ENCODE results near the gene SYCP1.

DNA sequence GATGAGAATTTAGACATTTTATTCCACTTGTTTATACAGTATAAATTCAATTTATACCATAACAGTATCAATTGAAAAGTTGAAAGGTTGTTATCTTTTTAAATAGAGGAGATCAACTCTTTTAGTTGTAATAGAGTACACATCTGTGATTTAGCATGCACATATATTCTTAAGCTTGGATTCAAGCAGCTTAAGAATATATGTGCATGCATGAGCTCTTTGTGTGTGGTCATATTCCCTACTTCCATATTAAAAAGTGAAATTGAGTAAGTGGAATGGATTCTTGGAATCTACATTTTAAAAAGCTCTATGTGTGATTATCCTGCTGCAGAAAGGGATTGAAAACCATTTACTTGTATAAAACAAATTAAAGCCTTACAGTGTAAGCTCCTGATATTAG is 71.9 kb downstream of the SYCP1 start:
- TF ChIP-seq, protein P1, sequence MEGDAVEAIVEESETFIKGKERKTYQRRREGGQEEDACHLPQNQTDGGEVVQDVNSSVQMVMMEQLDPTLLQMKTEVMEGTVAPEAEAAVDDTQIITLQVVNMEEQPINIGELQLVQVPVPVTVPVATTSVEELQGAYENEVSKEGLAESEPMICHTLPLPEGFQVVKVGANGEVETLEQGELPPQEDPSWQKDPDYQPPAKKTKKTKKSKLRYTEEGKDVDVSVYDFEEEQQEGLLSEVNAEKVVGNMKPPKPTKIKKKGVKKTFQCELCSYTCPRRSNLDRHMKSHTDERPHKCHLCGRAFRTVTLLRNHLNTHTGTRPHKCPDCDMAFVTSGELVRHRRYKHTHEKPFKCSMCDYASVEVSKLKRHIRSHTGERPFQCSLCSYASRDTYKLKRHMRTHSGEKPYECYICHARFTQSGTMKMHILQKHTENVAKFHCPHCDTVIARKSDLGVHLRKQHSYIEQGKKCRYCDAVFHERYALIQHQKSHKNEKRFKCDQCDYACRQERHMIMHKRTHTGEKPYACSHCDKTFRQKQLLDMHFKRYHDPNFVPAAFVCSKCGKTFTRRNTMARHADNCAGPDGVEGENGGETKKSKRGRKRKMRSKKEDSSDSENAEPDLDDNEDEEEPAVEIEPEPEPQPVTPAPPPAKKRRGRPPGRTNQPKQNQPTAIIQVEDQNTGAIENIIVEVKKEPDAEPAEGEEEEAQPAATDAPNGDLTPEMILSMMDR (IDR thresholded peaks at IDR 0.05): no peak
- TF ChIP-seq POLR2A (IDR thresholded peaks at IDR 0.05): no peak
